Endothelial cell of umbilical vein (primary cell): ENCODE data around the gene PET100.

Source experiments
- CTCF ChIP-seq, 2 donors: IDR thresholded peaks; 1 replicate in 1 of 2; 2 replicates in 1 of 2; pipeline ENCODE4 v1.5.1; 2011; ENCODE audit warnings: low read length in 2 of 2, mild to moderate bottlenecking in 2 of 2, moderate library complexity in 2 of 2, control low read depth in 1 of 2, inconsistent platforms in 1 of 2, low read depth in 1 of 2; ENCODE audit not compliant: insufficient read depth in 1 of 2; ENCODE audit errors: extremely low read depth in 1 of 2
- FOS ChIP-seq: IDR thresholded peaks from 2 replicates; pipeline ENCODE4 v1.6.1; 2011; ENCODE audit warnings: mild to moderate bottlenecking, low read length, moderate library complexity, borderline replicate concordance; ENCODE audit not compliant: insufficient read depth
- POLR2A ChIP-seq: IDR thresholded peaks from 2 replicates; pipeline ENCODE4 v1.6.1; 2012; ENCODE audit warnings: low read depth, mild to moderate bottlenecking, control low read depth, low read length

DNA sequence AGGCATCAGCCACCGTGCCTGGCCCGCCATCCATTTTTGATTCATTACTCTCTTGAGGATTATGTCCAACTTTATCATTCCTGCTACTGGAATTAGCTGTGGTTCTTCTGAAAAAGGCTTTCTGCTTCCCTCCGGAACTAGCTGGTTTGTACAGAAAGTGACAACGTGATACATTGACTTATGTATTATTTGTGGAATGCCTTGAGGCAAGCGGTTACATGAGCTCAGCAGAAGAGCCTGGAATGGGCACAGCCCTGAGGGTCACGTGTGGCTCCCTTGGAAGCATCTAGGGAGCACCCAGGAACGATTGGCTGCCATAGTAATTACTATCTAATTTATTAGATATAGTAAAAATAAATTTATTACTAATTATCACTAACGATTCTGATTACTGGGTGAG lies 24.8 kb downstream of the PET100 start:
- TF ChIP-seq CTCF (IDR thresholded peaks at IDR 0.05; ENCODE audit: extremely low read depth in 1 of 2, insufficient read depth in 1 of 2, low read depth in 1 of 2, low read length in 2 of 2), result no peak
- TF ChIP-seq POLR2A, result no peak
- no peak for TF ChIP-seq FOS
